Measurements from ENCODE around the gene IP6K2.
"Not testable (repeated sequence)": the region's sequence is repeated elsewhere in the genome, so short reads cannot be mapped to it uniquely, and the experiment has no call there.

GRCh38 chr3:48735075-48735767, 18.2 kb upstream of the IP6K2 start:
- not testable (repeated sequence) for TF ChIP-seq EZH2phosphoT487 (IDR thresholded peaks at IDR 0.05; ENCODE audit: insufficient read depth, low read depth); EZH2 (IDR thresholded peaks at IDR 0.05; ENCODE audit: insufficient read depth, poor library complexity, severe bottlenecking)
